Activated CD4-positive, alpha-beta T cell treated with anti-CD3 and anti-CD28 coated beads, Interleukin-10, Interleukin-2, amounts not matched to agents 100 ng/mL and 50 ng/mL, durations not matched to agents 16 hours and 8 hours (primary cell): ENCODE measurements around the gene TLE4.
"Not testable (repeated sequence)": the region's sequence is repeated elsewhere in the genome, so short reads cannot be mapped to it uniquely, and the experiment has no call there.

Experiments
- DNase-seq: peaks from one replicate; pipeline ENCODE4 v3.0.0-alpha.2; 2020

TLE4 gene

GRCh38 chr9:79640067-79640466, 68.3 kb downstream of the TLE4 start:
- not testable (repeated sequence) for DNase-seq

GRCh38 chr9:79641070-79641469, 69.3 kb downstream of the TLE4 start:
- no peak for DNase-seq

DNA sequence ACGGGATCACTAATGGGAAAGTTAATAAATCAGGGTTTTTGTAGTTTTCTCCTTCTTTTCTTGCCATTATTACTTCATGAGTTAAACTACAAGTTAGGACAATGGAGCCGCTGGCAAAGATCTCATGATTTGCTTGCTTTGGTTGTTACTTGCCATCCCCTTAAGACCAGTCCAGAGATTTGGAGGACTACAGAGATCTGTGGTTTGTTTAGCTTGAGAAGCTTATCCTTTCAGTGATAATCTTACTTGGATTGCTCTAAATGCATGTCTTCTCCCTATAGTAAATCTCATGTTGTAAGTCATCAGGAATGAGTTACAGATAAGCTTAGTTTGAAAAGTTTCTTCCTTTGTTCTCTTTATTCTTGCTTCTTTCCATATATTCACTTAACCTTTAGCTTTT, 70.9 kb downstream of the TLE4 start:
- no peak for DNase-seq

GRCh38 chr9:79644048-79644447, 72.3 kb downstream of the TLE4 start:
- no peak for DNase-seq

- DNase-seq = no peak
Observed at GRCh38 chr9:79644601-79645000, 72.8 kb downstream of the TLE4 start.

DNA sequence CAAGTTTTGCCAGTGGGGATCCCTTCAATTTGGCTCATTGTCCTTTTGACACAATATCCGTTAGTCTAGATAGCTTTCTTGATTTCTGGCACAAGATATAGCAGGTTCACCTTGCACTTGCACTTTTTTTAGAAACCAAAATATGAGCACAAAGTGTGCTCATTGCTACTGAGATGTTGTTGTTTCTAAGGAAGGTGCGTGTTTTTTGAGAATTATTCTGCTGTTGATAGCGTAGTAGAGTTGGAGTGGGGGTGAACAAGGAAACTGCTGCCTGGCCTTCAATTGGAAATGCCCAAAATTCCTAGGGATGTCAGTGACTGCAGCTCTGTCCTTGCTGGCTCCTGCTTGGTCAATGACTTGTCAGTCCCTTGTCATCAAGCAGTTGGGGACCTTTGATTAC, 73.3 kb downstream of the TLE4 start:
- DNase-seq = no peak

DNA sequence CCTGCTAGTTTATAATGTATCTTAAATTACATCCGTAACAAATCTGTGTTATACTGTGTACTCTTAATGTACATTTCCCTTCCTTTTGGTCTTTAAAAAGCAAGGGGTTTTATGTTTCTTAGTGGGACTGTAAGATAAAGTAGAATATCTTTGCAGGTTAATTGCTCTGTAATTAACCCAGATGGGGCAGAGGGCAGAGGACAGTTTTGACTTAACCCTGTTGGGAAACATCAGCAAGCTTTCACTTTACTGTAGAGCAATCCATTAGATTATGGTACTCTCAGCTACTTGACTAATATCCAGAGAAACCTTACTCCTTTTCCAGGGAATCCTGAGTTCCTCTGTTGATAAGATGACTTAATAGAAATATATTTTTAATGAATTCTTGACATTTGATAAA, 74.3 kb downstream of the TLE4 start:
- no peak for DNase-seq

DNA sequence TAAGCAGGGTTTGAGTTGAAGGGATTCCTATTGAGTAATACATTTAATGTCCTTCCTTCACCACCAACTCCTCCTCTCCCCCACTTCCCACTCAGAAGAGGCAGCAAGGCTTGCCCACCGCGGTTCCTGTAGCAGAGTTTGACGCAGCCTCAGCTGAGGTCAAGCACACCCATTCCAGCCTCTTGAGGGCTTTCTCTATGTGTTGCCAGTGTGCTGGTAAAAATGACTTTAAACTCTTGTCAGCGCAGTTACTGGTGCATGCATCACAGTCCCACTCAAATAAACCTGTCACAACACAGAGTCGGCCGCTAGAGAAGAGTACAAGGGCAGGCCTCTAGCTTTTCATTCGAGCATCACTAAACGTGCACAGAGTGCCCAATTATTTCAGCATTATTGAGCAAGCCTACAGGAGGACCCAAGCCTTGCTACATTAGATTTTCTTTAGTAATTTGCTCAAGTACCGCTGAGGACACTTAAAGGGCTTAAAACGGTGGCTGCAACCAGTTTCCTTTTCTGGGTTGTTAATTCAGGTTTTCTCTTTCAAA, 79.6 kb downstream of the TLE4 start:
- no peak for DNase-seq

DNA sequence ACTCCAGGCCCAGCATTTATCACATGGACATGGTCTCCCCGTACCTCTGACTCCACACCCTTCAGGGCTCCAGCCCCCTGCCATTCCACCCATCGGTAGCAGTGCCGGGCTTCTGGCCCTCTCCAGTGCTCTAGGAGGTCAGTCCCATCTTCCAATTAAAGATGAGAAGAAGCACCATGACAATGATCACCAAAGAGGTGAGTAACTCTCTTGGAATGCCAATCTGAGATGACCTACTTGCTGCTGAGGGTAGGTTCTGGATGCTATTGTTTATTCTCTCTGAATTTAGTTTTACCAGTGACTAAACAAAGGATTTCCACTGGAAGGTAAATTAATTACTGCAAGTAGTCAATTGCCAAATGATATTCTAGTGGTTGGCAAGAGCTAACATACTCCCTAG, 80.8 kb downstream of the TLE4 start:
- DNase-seq = no peak

DNA sequence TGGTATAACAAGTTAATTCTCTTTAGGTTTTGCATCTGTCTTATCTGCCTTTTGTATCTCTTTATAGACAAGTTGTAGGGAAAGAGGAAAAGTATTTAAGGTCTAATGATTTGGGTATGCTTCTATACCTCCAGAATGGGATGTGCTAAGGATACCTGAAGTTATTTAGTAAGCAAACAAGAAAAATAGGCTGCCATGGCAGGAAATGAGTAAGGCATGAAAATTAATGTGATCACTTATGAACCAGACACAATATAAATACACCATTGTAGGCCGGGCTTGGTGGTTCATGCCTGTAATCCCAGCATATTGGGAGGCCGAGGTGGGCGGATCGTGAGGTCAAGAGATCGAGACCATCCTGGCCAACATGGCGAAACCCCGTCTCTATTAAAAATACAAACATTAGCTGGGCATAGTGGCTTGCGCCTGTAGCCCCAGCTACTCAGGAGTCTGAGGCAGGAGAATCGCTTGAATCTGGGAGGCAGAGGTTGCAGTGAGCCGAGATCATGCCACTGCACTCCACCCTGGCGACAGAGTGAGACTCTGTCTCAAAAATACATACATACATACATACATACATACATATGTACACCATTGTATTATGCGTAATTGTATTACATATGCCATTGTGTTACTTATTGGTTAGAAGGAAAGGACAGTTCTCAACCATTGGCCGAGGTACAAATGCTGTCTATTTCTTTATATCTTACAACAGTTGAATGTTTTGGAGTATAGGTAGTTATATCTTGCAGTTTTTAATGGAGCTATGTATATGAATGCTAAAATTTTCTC, 83.0 kb downstream of the TLE4 start:
- not testable (repeated sequence) for DNase-seq

DNA sequence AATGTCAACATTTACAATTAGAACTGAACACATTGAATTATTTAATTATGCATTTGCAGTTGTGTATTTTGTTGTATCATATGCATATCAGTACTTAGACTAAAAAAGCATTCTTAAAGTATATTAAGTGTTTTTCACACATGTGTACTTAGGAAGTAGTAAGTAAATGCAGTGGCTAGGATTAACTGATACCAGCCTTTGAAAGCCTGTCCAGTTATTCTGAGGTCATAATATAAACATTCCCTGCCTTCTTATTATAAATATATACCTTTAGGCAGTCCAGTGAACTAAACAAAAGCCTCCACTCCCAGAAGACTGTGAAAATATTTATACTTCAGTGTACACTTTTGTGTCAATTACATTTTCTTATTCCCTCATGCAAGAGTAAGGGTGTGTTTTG, 83.8 kb downstream of the TLE4 start:
- DNase-seq = no peak

- DNase-seq = no peak
Observed at GRCh38 chr9:79656169-79656568, 84.4 kb downstream of the TLE4 start.

DNA sequence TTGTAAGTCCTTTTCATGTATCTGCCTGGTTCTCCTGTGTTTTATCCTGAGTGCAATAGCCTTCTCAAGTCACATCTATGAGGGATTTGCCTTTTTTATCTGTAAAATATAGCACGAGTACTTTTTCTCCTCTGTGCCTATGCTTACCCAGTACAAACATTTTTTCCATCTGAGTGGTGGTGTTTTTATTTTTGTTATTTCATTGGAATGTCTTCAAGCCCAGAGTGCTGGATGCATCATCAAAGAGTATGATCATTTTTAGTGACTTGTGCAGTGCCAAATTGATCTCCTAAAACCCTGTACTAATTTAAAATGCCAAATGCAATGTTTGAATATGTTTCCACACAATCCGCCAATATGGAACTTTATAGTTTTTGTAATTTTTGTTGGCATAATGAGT, 86.1 kb downstream of the TLE4 start:
- no peak for DNase-seq

GRCh38 chr9:79658926-79659325, 87.2 kb downstream of the TLE4 start:
- no peak for DNase-seq

- DNase-seq = no peak
Observed at GRCh38 chr9:79660615-79661014, 88.8 kb downstream of the TLE4 start.

DNA sequence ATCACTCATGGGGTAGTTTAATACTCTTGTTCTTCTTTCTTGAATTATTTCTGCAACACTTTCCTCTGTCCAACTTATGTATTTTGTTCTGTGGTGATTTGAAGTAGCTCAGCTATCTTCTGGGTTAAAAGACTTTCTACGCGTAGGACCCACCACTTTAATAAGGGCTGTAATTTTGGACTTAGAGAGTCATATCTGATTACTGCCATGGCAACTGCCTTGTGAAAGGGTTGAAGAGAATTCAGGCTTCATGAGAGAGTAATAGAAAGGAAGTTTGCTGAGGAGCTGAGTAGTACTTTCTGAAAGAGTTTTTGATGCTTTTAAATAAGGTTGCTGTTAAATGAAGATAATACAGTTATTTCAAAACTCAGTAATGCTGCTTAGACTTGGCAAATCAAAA, 89.5 kb downstream of the TLE4 start:
- DNase-seq = no peak

- DNase-seq = no peak
Observed at GRCh38 chr9:79661886-79662536, 90.2 kb downstream of the TLE4 start.

GRCh38 chr9:79662537-79662956, 90.8 kb downstream of the TLE4 start:
- DNase-seq = no peak

- DNase-seq = no peak
Observed at GRCh38 chr9:79663300-79663699, 91.5 kb downstream of the TLE4 start.

- DNase-seq = no peak
Observed at GRCh38 chr9:79663878-79664277, 92.1 kb downstream of the TLE4 start.

DNA sequence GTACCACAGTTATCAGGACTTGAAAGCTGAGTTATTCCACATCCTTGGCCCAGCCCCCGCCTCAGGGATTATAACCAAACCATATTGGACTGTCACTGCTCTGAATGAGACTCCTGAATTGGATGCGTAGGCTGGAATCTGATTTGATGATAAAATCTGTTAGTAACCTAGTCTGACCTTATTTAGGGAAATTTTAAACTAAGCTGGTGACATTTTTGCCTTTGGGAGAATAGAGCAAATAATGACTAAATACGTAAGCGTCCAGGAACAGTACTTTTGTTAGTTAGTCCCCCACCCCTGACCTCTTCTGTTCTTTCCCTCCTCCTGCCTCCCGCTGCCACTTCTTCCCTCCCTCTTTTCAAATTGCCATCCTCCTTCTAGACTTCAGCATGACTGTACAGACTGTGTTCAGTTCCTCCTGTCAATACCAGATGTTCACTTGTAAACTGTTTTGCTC, 92.6 kb downstream of the TLE4 start:
- no peak for DNase-seq

DNA sequence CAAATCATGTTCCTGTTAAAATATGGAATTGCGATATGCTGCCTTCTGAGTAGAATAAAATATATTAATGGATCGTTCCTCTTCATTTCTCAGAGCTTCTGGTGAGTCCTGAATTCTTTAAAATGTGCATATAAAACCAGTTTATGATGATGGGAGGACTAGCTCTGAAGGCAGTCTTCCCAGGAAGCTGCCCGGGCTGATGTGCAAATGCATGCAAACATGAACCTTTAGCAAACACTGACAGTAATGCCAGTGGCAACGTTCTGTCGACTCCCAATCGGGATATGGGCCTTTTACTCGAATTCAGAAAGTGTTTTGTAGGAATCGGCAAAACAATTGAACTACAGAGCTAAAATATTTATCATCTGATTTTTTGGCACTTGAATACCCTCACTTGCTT, 93.6 kb downstream of the TLE4 start:
- DNase-seq = no peak

DNA sequence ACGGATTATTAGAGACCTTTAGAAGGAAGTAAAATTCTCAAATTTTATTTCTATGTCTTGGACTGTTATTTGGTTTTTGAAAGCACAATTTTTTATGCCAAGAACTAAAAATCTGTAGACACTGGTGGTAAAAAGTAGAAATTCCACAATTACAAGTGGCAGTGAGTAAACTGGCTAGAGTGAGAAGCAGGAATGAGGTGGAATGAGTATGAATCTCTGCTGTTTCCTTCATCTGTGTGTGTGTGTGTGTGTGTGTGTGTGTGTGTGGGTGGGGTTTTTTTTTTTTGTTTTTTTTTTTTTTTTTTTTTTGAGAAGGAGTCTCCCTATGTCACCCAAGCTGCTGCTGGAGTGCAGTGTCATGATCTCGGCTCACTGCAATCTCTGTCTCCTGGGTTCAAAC, 94.2 kb downstream of the TLE4 start:
- no peak for DNase-seq

DNA sequence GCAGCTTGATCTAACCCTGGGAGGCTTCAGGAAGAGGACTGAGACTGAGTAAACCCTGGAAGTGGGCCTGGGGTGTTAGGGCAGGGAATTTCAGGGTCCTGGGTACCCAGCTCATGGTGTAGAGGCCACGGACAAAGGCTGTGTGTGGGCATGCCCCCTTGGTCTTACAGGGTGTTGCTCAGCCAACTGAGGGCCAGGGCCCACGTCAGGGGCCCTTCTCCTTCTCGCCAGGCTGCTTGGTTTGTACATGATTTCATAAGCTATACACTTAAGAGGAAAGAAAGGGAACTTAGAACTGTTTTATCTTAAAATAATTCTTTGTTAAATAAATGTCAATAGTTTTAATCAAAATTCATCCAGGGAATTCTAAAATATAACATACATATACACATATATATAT, 95.4 kb downstream of the TLE4 start:
- no peak for DNase-seq
